ENCODE results near the gene ARFGAP3.

DNA sequence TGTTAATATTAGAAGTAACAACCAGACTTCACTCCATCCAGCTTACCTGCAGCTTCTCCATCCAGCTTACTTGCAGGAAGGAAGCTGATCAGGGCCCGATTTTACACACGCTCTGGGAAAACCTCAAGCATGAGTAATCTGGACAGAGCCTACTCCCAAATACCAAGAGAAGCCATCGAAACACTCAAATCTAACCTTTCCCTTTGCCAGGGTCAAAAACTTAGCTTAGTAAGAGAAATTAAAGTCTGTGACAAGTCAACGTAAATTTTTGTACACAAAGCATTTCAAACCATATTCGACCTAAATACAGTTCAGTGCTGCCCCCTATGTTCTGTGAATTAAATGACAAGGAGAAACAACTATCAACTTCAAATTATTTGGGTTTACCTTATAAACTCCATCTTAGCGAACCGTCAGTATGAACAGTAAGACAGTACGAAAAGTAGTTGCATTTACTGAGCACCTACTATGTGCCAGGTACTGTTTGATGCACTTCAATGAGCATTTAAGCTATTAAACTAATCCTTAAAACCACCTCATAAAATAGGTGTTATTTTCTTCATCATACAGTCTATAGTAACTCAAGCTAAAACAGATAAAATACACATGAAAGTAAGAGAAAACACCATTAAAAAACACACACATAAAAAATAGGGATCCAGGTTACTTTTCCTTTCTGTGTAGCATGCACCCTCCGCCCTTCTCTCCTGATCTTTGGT, 36.9 kb downstream of the ARFGAP3 start:
- TF ChIP-seq CTCF (IDR thresholded peaks at IDR 0.05) = peak in 3 of 6 experiments; percentile 7 to 77 (median 67)
- TF ChIP-seq POLR2A (IDR thresholded peaks at IDR 0.05) = no peak
- no peak for TF ChIP-seq EP300 (IDR thresholded peaks at IDR 0.05)

Data from upper lobe of left lung (tissue), 4 donors.